K562 (cell line): ENCODE measurements around the gene MAN2B1. TPM values are rescaled to one million over a fixed set of nuclear protein-coding genes. Genes with fewer than 3 reads are reported as not detected.

Experiments
- ARID4B ChIP-seq: sonication (generic); formaldehyde crosslinking; IDR thresholded peaks from 2 replicates; pipeline ENCODE4 v1.8.0; 2022; ENCODE audit warnings: mild to moderate bottlenecking, missing genetic modification reagents
- GTF2B ChIP-seq: IDR thresholded peaks from 2 replicates; pipeline ENCODE4 v1.6.1; 2011; ENCODE audit not compliant: insufficient read length; ENCODE audit errors: extremely low read depth
- MITF ChIP-seq: IDR thresholded peaks from 2 replicates; pipeline ENCODE4 v1.6.1; 2014; ENCODE audit warnings: antibody characterized with exemption
- NFIX ChIP-seq: fragments of 250-450 bp; sonication (Bioruptor Pico); IDR thresholded peaks from 2 replicates; pipeline ENCODE4 v1.4.0; 2020; ENCODE audit warnings: low read depth, mild to moderate bottlenecking, moderate library complexity
- NONO ChIP-seq, 2 experiments: fragments of 200-400 bp in 1 of 2; fragments of 450-650 bp in 1 of 2; formaldehyde crosslinking in 1 of 2; IDR thresholded peaks; 2 replicates each; pipeline ENCODE4 v1.6.1; 2017; ENCODE audit warnings: low read depth in 2 of 2, mild to moderate bottlenecking in 2 of 2, moderate library complexity in 2 of 2, low read length in 1 of 2
- OTX1 ChIP-seq: fragments of 450-650 bp; formaldehyde crosslinking; IDR thresholded peaks from 2 replicates; pipeline ENCODE4 v1.4.0; 2022; ENCODE audit warnings: mild to moderate bottlenecking
- SRSF3 ChIP-seq: fragments of 200-400 bp; formaldehyde crosslinking; IDR thresholded peaks from 2 replicates; pipeline ENCODE4 v1.6.1; 2016; ENCODE audit warnings: mild to moderate bottlenecking, low read length, moderate library complexity; ENCODE audit not compliant: insufficient read depth
- ZNF23 ChIP-seq: fragments of 250-450 bp; sonication (Bioruptor Pico); IDR thresholded peaks from 2 replicates; pipeline ENCODE4 v1.4.0; 2020; ENCODE audit warnings: mild to moderate bottlenecking
- ZNF318 ChIP-seq, 2 experiments: fragments of 450-650 bp; IDR thresholded peaks; 2 replicates each; pipeline ENCODE4 v1.6.1; 2016; ENCODE audit warnings: mild to moderate bottlenecking in 2 of 2, borderline replicate concordance in 1 of 2, low read depth in 1 of 2, moderate library complexity in 1 of 2
- ZNF561 ChIP-seq: fragments of 450-650 bp; formaldehyde crosslinking; conservative IDR thresholded peaks from 2 replicates; pipeline ENCODE4 v1.4.0; 2020; ENCODE audit warnings: mild to moderate bottlenecking, moderate library complexity
- polyA plus RNA-seq, 8 experiments: library from polyadenylated mRNA; depleted of rRNA in 4 of 8; stranded (reverse) in 5 of 8; unstranded in 3 of 8; fragments of >200 nt; fragmentation: Nextera tagmentation in 2 of 8; fragmentation: Illumina TruSeq in 1 of 8; extraction: Ambion mirVana in 2 of 8; extraction: Trizol in 1 of 8; gene quantifications; 2 replicates each; pipeline versions ENCODE4 v1.2.1 to v1.2.3, GENCODE V29; 2011 to 2014; ENCODE audit warnings: inconsistent platforms in 1 of 8, missing spikeins in 1 of 8
- total RNA-seq, 7 experiments: library from RNA; depleted of rRNA in 6 of 7; stranded (reverse); fragments of >200 nt in 6 of 7; fragmentation: Illumina TruSeq in 2 of 7; extraction: Trizol in 2 of 7; gene quantifications; 2 replicates each; pipeline versions ENCODE4 v1.2.1 to v1.2.3, GENCODE V29; 2011 to 2021; ENCODE audit warnings: low replicate concordance in 1 of 7

The MAN2B1 gene
- total and polyA plus RNA-seq, 9 of the 15 experiments (the other 6 are each of a cell fraction or from before 2014, with no cell fraction given) = 0.59 to 33.8 (median 11.4) TPM

- TF ChIP-seq OTX1 (CRISPR knock-in tag) = peak; percentile 46; the same call in 1 of the 2 replicates
- TF ChIP-seq GTF2B = no peak
- 0 out of 2 replicates have a peak, but pooled peaks have one; percentile 46 for TF ChIP-seq ZNF561 (CRISPR knock-in tag)
- peak; percentile 81 for TF ChIP-seq ARID4B (CRISPR knock-in tag)
- TF ChIP-seq NFIX (CRISPR knock-in tag) = no peak
- no peak for TF ChIP-seq ZNF23
- TF ChIP-seq ZNF318 (IDR thresholded peaks at IDR 0.05; ENCODE audit: borderline replicate concordance in 1 of 2, low read depth in 1 of 2) = peak in 1 of 2 experiments; percentile 49; a peak in 1 of 4 replicates
- 0 out of 4 replicates have a peak, but pooled peaks of 1 of the 2 experiments have one; percentile 41 for TF ChIP-seq NONO (IDR thresholded peaks at IDR 0.05; ENCODE audit: low read depth in 2 of 2, low read length in 1 of 2)
- TF ChIP-seq MITF = no peak
- no peak for TF ChIP-seq SRSF3
Observed at GRCh38 chr19:12669270-12670158, 3.0 kb upstream of the MAN2B1 start (continued).
